Adipose tissue (tissue), 3 donors: ENCODE data around the gene AHCTF1. TPM values are rescaled to one million over a fixed set of nuclear protein-coding genes. Genes with fewer than 3 reads are reported as not detected.

ENCODE experiments used
- H3K27ac ChIP-seq: one replicate; pipeline ENCODE4 v1.5.1; 2013; ENCODE audit warnings: low read depth, low read length
- WGBS, 3 donors: extraction: QIAGEN DNeasy Blood & Tissue Kit; methylation state at CpG; one replicate each; pipeline ENCODE4 v1.1.7; 2013; 5-methylcytosine and 5-hydroxymethylcytosine counted together
- polyA plus RNA-seq, 3 donors: library from polyadenylated mRNA; stranded (reverse); fragments of 200-250 nt; gene quantifications; one replicate each; pipeline ENCODE4 v1.2.3, GENCODE V29; 2013
- donor health status: healthy with polysubstance abuse.
- donor health status: Bipolar disorder and iron deficiency.
- donor health status: healthy.

AHCTF1 gene
- polyA plus RNA-seq, result 10 to 100 TPM in 1 of 3 donors, 1 to 10 TPM in 2; 5.4 to 13.1 (median 9.8) TPM

- WGBS, 3 donors, result 0 to 1% (median 1%) methylated on average over 62 to 90 of the region's 90 CpGs
- peak within 1 kb of the TSS; percentile 95 for H3K27ac ChIP-seq
These were observed at the start of gene AHCTF1 for GRCh38 chr1:246931549-246932365. AHCTF1 (minus strand) TSS chr1:246931948; CDS start chr1:246918370, 13,578 bp downstream.

GRCh38 chr1:246978785-246979184, 47.0 kb upstream of the AHCTF1 start:
- no peak overlapping the region for H3K27ac ChIP-seq
- WGBS, 3 donors, result 97 to 99% (median 97%) methylated on average over 6 of the region's 6 CpGs

GRCh38 chr1:246978281-246978680, 46.5 kb upstream of the AHCTF1 start:
- WGBS, 3 donors, result 93 to 98% (median 96%) methylated on average over 2 of the region's 2 CpGs
- H3K27ac ChIP-seq, result no peak overlapping the region

GRCh38 chr1:246971969-246972368, 40.2 kb upstream of the AHCTF1 start:
- no peak overlapping the region for H3K27ac ChIP-seq
- 92 to 97% (median 96%) methylated on average over 7 of the region's 7 CpGs for WGBS, 3 donors

- no peak overlapping the region for H3K27ac ChIP-seq
- WGBS, 3 donors, result 76 to 81% (median 79%) methylated on average over 12 of the region's 12 CpGs
These were observed 39.5 kb upstream of the AHCTF1 start for GRCh38 chr1:246971090-246971721.

- H3K27ac ChIP-seq, result no peak overlapping the region
- WGBS, 3 donors, result 76 to 96% (median 82%) methylated on average over 3 of the region's 3 CpGs
These were observed 37.9 kb upstream of the AHCTF1 start for GRCh38 chr1:246969621-246970020.

- no peak overlapping the region for H3K27ac ChIP-seq
- WGBS, 3 donors, result 96 to 97% (median 96%) methylated on average over 2 of the region's 2 CpGs
These were observed 34.8 kb upstream of the AHCTF1 start for GRCh38 chr1:246966502-246966901.

GRCh38 chr1:246959944-246960693, 28.4 kb upstream of the AHCTF1 start:
- WGBS, 3 donors, result 19 to 61% (median 33%) methylated on average over 1 of the region's 1 CpG

GRCh38 chr1:246954126-246954525, 22.4 kb upstream of the AHCTF1 start:
- no peak overlapping the region for H3K27ac ChIP-seq
- whole genome bisulfite sequencing, 3 donors, result 60 to 75% (median 67%) methylated on average over 4 of the region's 4 CpGs

More at GRCh38 chr1:246959944-246960693, 28.4 kb upstream of the AHCTF1 start:
- H3K27ac ChIP-seq, result no peak overlapping the region

GRCh38 chr1:246951413-246951812, 19.7 kb upstream of the AHCTF1 start:
- H3K27ac ChIP-seq, result no peak overlapping the region
- 87 to 93% (median 90%) methylated on average over 4 of the region's 4 CpGs for WGBS, 3 donors

- WGBS, 3 donors, result 85 to 88% (median 86%) methylated on average over 3 of the region's 3 CpGs
- H3K27ac ChIP-seq, result no peak overlapping the region
These were observed 18.2 kb upstream of the AHCTF1 start for GRCh38 chr1:246949956-246950355.

- WGBS, 3 donors, result 76 to 77% (median 76%) methylated on average over 7 of the region's 7 CpGs
- no peak overlapping the region for H3K27ac ChIP-seq
These were observed 15.5 kb upstream of the AHCTF1 start for GRCh38 chr1:246947255-246947654.

GRCh38 chr1:246946366-246946765, 14.6 kb upstream of the AHCTF1 start:
- WGBS, 3 donors, result 85 to 92% (median 90%) methylated on average over 6 of the region's 6 CpGs
- H3K27ac ChIP-seq, result no peak overlapping the region

- 69 to 85% (median 71%) methylated on average over 1 of the region's 1 CpG for WGBS, 3 donors
- H3K27ac ChIP-seq, result no peak overlapping the region
These were observed 3.0 kb upstream of the AHCTF1 start for GRCh38 chr1:246934765-246935164.

GRCh38 chr1:246933893-246934292, 2.1 kb upstream of the AHCTF1 start:
- no peak overlapping the region for H3K27ac ChIP-seq
- 76 to 78% (median 77%) methylated on average over 2 of the region's 2 CpGs for WGBS, 3 donors

GRCh38 chr1:246932366-246932700, 585 bp upstream of the AHCTF1 start:
- 8 to 13% (median 12%) methylated on average over 8 of the region's 8 CpGs for WGBS, 3 donors
- H3K27ac ChIP-seq, result no peak overlapping the region

GRCh38 chr1:246930830-246931548, 759 bp downstream of the AHCTF1 start:
- H3K27ac ChIP-seq, result peak overlapping the region; percentile 95
- WGBS, 3 donors, result 0 to 1% (median 1%) methylated on average over 34 to 76 of the region's 76 CpGs

- 97 to 99% (median 98%) methylated on average over 6 of the region's 6 CpGs for WGBS, 3 donors
- H3K27ac ChIP-seq, result no peak overlapping the region
These were observed 5.6 kb downstream of the AHCTF1 start for GRCh38 chr1:246925997-246926626.
